SK-N-SH (cell line): ENCODE measurements around the gene SRSF3. TPM values are rescaled to one million over a fixed set of nuclear protein-coding genes. Genes with fewer than 3 reads are reported as not detected.

Source experiments
- CTCF ChIA-PET: fragments of 300-600, 350-600 bp; formaldehyde crosslinking; extraction: SDS; loops from one replicate; lab custom pipeline; 2021; lab: Yijun Ruan, JAX
- POLR2A ChIA-PET: fragments of 350-600 bp; sonication (Branson Sonifier 250); formaldehyde crosslinking; extraction: SDS; loops from one replicate; lab custom pipeline; 2020; ENCODE audit warnings: antibody characterized with exemption, inconsistent platforms; lab: Yijun Ruan, JAX
- DNase-seq: peaks from one replicate; pipeline ENCODE4 v3.0.0; 2012
- H2AFZ ChIP-seq: fragments of 200-600 bp; sonication (generic); 2 replicates; pipeline ENCODE4 v1.8.1; 2016; ENCODE audit warnings: antibody characterized with exemption, mild to moderate bottlenecking, low read depth
- H3F3A ChIP-seq: fragments of 200-600 bp; sonication (generic); replicated peaks from 2 replicates; pipeline ENCODE3; 2016; ENCODE audit warnings: antibody characterized with exemption, mild to moderate bottlenecking; ENCODE audit not compliant: insufficient read depth
- H3K27ac ChIP-seq, 2 experiments: fragments of 200-500 bp in 1 of 2; fragments of 200-600 bp in 1 of 2; sonication (Bioruptor generic) in 1 of 2; sonication (generic), shearing (Covaris generic) in 1 of 2; 2 replicates each; pipeline versions ENCODE4 v1.5.1 to v1.6.1; 2014 to 2016; ENCODE audit warnings: low read depth in 2 of 2, inconsistent platforms in 1 of 2, low read length in 1 of 2, mild to moderate bottlenecking in 1 of 2, mixed read lengths in 1 of 2
- H3K27me3 ChIP-seq: fragments of 200-600 bp; sonication (generic), shearing (Covaris generic); 2 replicates; pipeline ENCODE4 v1.6.1; 2016; ENCODE audit warnings: mixed run types; ENCODE audit not compliant: insufficient read depth
- H3K36me3 ChIP-seq, 2 experiments: fragments of 200-500 bp in 1 of 2; fragments of 200-600 bp in 1 of 2; sonication (Bioruptor generic) in 1 of 2; sonication (generic) in 1 of 2; replicated peaks in 1 of 2; 2 replicates each; pipeline versions ENCODE3 to v1.5.1; 2014 to 2016; ENCODE audit warnings: low read length in 1 of 2, mild to moderate bottlenecking in 1 of 2; ENCODE audit not compliant: insufficient read depth in 2 of 2, control insufficient read depth in 1 of 2
- H3K4me1 ChIP-seq, 2 experiments: fragments of 200-500 bp in 1 of 2; fragments of 200-600 bp in 1 of 2; sonication (Bioruptor generic) in 1 of 2; sonication (generic), shearing (Covaris generic) in 1 of 2; 2 replicates each; pipeline versions ENCODE4 v1.5.1 to v1.6.1; 2014 to 2016; ENCODE audit warnings: low read depth in 1 of 2, low read length in 1 of 2, mixed run types in 1 of 2; ENCODE audit not compliant: insufficient read depth in 2 of 2, control insufficient read depth in 1 of 2
- H3K4me2 ChIP-seq: fragments of 200-600 bp; sonication (generic), shearing (Covaris generic); 2 replicates; pipeline ENCODE4 v1.6.1; 2017; ENCODE audit warnings: mixed run types
- H3K4me3 ChIP-seq, 2 experiments: fragments of 200-500 bp in 1 of 2; fragments of 200-600 bp in 1 of 2; sonication (Bioruptor generic) in 1 of 2; sonication (generic), shearing (Covaris generic) in 1 of 2; 2 replicates each; pipeline versions ENCODE4 v1.5.1 to v1.8.1; 2014 to 2016; ENCODE audit warnings: low read depth in 2 of 2, inconsistent platforms in 1 of 2, low read length in 1 of 2, mild to moderate bottlenecking in 1 of 2, mixed read lengths in 1 of 2, moderate library complexity in 1 of 2
- H3K79me2 ChIP-seq: fragments of 200-600 bp; sonication (generic); 2 replicates; pipeline ENCODE4 v1.8.1; 2017; ENCODE audit warnings: mild to moderate bottlenecking; ENCODE audit not compliant: insufficient read depth
- H3K9ac ChIP-seq: fragments of 200-600 bp; sonication (generic); 2 replicates; pipeline ENCODE4 v1.6.1; 2017; ENCODE audit warnings: mixed run types
- H3K9me2 ChIP-seq: fragments of 200-600 bp; sonication (generic); 2 replicates; pipeline ENCODE4 v1.6.1; 2017; ENCODE audit warnings: mixed run types
- H3K9me3 ChIP-seq: fragments of 200-600 bp; sonication (generic); 2 replicates; pipeline ENCODE4 v1.6.1; 2017; ENCODE audit warnings: mixed run types, mild to moderate bottlenecking, moderate library complexity
- H4K20me1 ChIP-seq: fragments of 200-600 bp; sonication (generic); 2 replicates; pipeline ENCODE4 v1.6.1; 2017; ENCODE audit warnings: mild to moderate bottlenecking, mixed run types; ENCODE audit not compliant: insufficient read depth
- CHD2 ChIP-seq: fragments of 150-350 bp; IDR thresholded peaks from 2 replicates; pipeline ENCODE4 v1.6.1; 2018; ENCODE audit warnings: low read length; ENCODE audit not compliant: partially characterized antibody
- FOXJ3 ChIP-seq: sonication (generic); formaldehyde crosslinking; IDR thresholded peaks from 2 replicates; pipeline ENCODE4 v1.5.1; 2020; ENCODE audit warnings: mild to moderate bottlenecking, missing genetic modification reagents
- FOXM1 ChIP-seq: IDR thresholded peaks from 2 replicates; pipeline ENCODE4 v1.4.0; 2012; ENCODE audit warnings: low read depth, mild to moderate bottlenecking
- GABPA ChIP-seq: IDR thresholded peaks from 2 replicates; pipeline ENCODE4 v1.4.0; 2012; ENCODE audit warnings: low read depth, mild to moderate bottlenecking
- GATA2 ChIP-seq: sonication (generic); formaldehyde crosslinking; IDR thresholded peaks from 2 replicates; pipeline ENCODE4 v1.5.0; 2020; ENCODE audit warnings: mild to moderate bottlenecking, missing genetic modification reagents
- MEF2A ChIP-seq: IDR thresholded peaks from 2 replicates; pipeline ENCODE4 v1.4.0; 2012; ENCODE audit warnings: low read depth, borderline replicate concordance
- MXI1 ChIP-seq: IDR thresholded peaks from 2 replicates; pipeline ENCODE4 v1.6.1; 2012; ENCODE audit warnings: mild to moderate bottlenecking, low read depth, low read length, improper control_type of control experiment
- POLR2AphosphoS5 ChIP-seq: IDR thresholded peaks from 2 replicates; pipeline ENCODE4 v1.6.1; 2012; ENCODE audit warnings: low read depth, low read length
- SIN3A ChIP-seq: IDR thresholded peaks from 2 replicates; pipeline ENCODE4 v1.6.1; 2012; ENCODE audit warnings: low read depth, mild to moderate bottlenecking, low read length, moderate library complexity, borderline replicate concordance
- TAF1 ChIP-seq: IDR thresholded peaks from 2 replicates; pipeline ENCODE4 v1.6.1; 2012; ENCODE audit warnings: low read depth, mild to moderate bottlenecking, low read length, moderate library complexity, borderline replicate concordance
- YY1 ChIP-seq: IDR thresholded peaks from 2 replicates; pipeline ENCODE4 v1.4.0; 2012; ENCODE audit warnings: low read depth, mild to moderate bottlenecking
- WGBS: methylation state at CpG from one replicate; pipeline ENCODE4 v1.1.6; 2017; ENCODE audit warnings: low lambda C conversion rate; 5-methylcytosine and 5-hydroxymethylcytosine counted together
- polyA plus RNA-seq, 3 experiments: library from polyadenylated mRNA; depleted of rRNA; stranded (reverse); fragments of >200 nt; gene quantifications; 2 replicates each; pipeline ENCODE4 v1.2.3, GENCODE V29; 2012
- TF ChIP-seq, protein P1 (sequence below): IDR thresholded peaks from 2 replicates; pipeline ENCODE4 v1.4.0; 2012; ENCODE audit warnings: low read depth, borderline replicate concordance
- TF ChIP-seq, protein P2 (sequence below): fragments of 150-350 bp; IDR thresholded peaks from 2 replicates; pipeline ENCODE4 v1.6.1; 2017; ENCODE audit warnings: antibody characterized with exemption, low read length, low read depth, borderline replicate concordance
- TF ChIP-seq, protein P3 (sequence below): IDR thresholded peaks from 2 replicates; pipeline ENCODE4 v1.6.1; 2012; ENCODE audit warnings: mild to moderate bottlenecking, low read depth, low read length, moderate library complexity

SRSF3 gene
- polyA plus RNA-seq, 1 of the 3 experiments (the other 2 are of a cell fraction): 351 TPM

DNA sequence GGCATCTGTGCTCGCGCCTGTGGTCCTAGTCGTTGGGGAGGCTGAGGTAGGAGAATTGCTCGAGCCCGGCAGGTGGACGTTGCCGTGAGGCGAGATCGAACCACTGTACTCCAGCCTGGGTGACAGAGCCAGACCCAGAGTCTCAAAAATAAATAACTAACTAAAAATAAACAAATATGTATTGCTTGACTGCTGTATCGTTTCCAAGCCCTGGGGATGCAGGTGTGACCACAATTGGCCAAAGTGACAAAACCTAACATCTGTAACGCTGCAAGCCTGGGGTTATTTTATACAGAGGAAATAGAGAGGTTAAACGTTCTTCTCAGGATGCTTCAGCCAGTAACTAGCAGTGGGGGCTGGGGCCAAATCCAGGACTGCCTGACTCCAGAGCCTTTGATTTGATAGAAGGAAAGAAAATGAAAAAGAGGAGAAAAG, 1.9 kb upstream of the SRSF3 start:
- H3K9me2 ChIP-seq: no peaks in the 10 kb centered on the region
- H3K4me2 ChIP-seq: no peak overlapping the region
- H3K9ac ChIP-seq: no peak overlapping the region
- peaks cover 26% of the 10 kb centered on the region for H4K20me1 ChIP-seq
- TF ChIP-seq YY1 (no peak), GABPA (no peak), GATA2 (CRISPR knock-in tag) (no peak), SIN3A (no peak), FOXJ3 (CRISPR knock-in tag) (no peak), CHD2 (no peak), FOXM1 (no peak), TAF1 (no peak), MEF2A (no peak), POLR2AphosphoS5 (no peak), MXI1 (no peak)
- TF ChIP-seq, protein P1, sequence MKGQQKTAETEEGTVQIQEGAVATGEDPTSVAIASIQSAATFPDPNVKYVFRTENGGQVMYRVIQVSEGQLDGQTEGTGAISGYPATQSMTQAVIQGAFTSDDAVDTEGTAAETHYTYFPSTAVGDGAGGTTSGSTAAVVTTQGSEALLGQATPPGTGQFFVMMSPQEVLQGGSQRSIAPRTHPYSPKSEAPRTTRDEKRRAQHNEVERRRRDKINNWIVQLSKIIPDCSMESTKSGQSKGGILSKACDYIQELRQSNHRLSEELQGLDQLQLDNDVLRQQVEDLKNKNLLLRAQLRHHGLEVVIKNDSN: no peak
- TF ChIP-seq, protein P2, sequence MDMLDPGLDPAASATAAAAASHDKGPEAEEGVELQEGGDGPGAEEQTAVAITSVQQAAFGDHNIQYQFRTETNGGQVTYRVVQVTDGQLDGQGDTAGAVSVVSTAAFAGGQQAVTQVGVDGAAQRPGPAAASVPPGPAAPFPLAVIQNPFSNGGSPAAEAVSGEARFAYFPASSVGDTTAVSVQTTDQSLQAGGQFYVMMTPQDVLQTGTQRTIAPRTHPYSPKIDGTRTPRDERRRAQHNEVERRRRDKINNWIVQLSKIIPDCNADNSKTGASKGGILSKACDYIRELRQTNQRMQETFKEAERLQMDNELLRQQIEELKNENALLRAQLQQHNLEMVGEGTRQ: no peak
- TF ChIP-seq, protein P3, sequence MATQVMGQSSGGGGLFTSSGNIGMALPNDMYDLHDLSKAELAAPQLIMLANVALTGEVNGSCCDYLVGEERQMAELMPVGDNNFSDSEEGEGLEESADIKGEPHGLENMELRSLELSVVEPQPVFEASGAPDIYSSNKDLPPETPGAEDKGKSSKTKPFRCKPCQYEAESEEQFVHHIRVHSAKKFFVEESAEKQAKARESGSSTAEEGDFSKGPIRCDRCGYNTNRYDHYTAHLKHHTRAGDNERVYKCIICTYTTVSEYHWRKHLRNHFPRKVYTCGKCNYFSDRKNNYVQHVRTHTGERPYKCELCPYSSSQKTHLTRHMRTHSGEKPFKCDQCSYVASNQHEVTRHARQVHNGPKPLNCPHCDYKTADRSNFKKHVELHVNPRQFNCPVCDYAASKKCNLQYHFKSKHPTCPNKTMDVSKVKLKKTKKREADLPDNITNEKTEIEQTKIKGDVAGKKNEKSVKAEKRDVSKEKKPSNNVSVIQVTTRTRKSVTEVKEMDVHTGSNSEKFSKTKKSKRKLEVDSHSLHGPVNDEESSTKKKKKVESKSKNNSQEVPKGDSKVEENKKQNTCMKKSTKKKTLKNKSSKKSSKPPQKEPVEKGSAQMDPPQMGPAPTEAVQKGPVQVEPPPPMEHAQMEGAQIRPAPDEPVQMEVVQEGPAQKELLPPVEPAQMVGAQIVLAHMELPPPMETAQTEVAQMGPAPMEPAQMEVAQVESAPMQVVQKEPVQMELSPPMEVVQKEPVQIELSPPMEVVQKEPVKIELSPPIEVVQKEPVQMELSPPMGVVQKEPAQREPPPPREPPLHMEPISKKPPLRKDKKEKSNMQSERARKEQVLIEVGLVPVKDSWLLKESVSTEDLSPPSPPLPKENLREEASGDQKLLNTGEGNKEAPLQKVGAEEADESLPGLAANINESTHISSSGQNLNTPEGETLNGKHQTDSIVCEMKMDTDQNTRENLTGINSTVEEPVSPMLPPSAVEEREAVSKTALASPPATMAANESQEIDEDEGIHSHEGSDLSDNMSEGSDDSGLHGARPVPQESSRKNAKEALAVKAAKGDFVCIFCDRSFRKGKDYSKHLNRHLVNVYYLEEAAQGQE: no peak
- CTCF ChIA-PET: no interaction called here
- no peaks in the 10 kb centered on the region for H3K9me3 ChIP-seq
- H3K27ac ChIP-seq: no peak overlapping the region
- no peak overlapping the region for H2AFZ ChIP-seq
- DNase-seq: no peak
- H3K27me3 ChIP-seq: no peaks in the 10 kb centered on the region
- peaks cover 0 to 6% of the 10 kb centered on the region in 2 experiments; a peak in 1 of 4 replicates for H3K4me1 ChIP-seq
- POLR2A ChIA-PET: no interaction called here
- peaks cover 21% of the 10 kb centered on the region for H3F3A ChIP-seq
- no peak overlapping the region for H3K4me3 ChIP-seq
- 91% methylated on average over 12 of the region's 12 CpGs for WGBS
- peaks cover 8 to 26% of the 10 kb centered on the region in 2 experiments for H3K36me3 ChIP-seq
- peaks cover 37% of the 10 kb centered on the region for H3K79me2 ChIP-seq
